EL (cell line): ENCODE results near the gene TTC9.

ENCODE experiments used
- DNase-seq: peaks from one replicate; pipeline ENCODE4 v3.0.0-alpha.2; 2016

Gene TTC9

GRCh38 chr14:70718383-70719118 is 76.8 kb downstream of the TTC9 start:
- DNase-seq, result no peak

DNA sequence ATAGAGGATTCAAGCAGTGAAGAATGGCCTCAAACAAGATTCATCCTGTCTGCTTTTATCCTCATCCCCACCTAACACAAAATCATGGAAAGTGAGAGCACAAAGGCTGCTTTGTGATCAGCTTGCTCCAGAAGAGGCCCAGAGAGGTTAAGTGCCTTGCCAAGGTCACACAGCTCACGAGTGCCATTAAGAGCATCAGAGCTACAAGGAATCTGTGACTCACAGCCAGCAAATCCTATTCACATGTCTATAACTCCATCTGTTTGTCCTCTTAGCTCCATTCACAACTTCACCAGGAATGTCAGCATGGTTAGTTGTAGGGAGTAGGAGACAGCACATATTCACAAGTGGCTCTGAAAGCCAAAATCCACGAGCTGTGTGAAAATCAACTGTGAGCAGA is 79.8 kb downstream of the TTC9 start:
- DNase-seq, result peak; percentile 17

DNA sequence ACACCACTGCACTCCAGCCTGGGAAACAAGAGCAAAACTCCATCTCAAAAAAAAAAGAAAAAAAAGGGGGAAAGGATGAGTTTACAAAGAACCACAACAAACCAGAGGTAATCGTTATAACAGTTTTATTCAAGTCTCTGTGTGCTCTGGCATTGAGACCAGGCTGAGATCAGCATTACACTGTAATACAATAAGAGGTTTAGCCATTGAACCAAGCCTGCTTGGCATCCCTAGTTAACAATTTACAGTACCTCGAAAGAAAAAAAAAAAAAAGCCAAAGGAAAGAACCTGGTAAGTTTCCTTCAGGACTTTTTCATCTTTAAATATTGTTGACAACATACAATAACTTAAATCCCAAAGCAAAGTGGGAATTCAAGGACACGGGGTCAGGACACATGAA is 80.7 kb downstream of the TTC9 start:
- DNase-seq, result no peak

GRCh38 chr14:70723276-70723675 is 81.6 kb downstream of the TTC9 start:
- no peak for DNase-seq

GRCh38 chr14:70724110-70724509 is 82.4 kb downstream of the TTC9 start:
- no peak for DNase-seq

DNA sequence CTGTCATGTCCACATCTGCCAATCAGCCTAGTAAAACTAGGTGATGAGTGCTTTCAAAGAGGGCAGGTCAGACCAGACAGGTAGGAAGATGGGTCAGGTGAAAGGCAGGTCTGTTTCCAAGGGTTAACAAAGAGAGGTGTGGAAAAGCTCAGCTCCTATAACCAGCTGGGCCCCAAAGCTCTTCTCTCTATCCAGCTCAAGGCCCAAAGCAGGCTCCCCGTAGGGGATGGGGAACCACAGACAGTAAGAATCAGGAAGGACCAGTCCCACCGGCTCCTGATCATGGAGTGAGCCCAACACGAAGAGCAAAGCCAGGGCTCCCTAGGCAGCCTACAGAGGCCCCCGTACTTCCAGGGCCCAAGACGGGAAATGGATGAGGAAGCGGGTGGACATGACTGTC is 83.2 kb downstream of the TTC9 start:
- DNase-seq, result no peak
